GM19395 (cell line): ENCODE results near the gene ST8SIA1.

Experiments
- ATAC-seq: cut with Tn5 transposase; IDR thresholded peaks from one replicate; pipeline ENCODE4 v1.9.1; 2021; ENCODE audit warnings: mild to moderate bottlenecking, moderate library complexity; ENCODE audit not compliant: unreplicated experiment

ST8SIA1 gene

GRCh38 chr12:22285846-22286245, 48.7 kb downstream of the ST8SIA1 start:
- ATAC-seq, result no peak

- no peak for ATAC-seq
These were observed 49.6 kb downstream of the ST8SIA1 start for GRCh38 chr12:22284871-22285270.

DNA sequence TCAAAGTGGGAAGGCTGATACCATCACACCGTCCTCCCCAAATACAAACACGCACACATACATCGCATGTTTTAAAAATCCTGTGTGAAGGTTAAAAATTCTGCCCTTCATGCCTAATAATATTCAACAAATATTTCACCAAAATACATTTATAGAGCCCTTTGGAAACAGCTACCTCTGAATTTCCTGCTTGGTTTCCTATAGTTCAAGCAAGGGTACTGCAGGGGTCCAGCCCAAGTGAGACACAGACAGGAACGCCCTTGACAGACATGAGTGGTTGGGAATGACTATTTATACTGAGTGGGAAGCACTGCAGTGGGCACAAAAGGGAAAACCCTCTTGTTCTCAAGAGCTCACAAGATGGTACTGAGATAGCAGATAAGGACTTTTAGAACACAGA, 51.0 kb downstream of the ST8SIA1 start:
- no peak for ATAC-seq

DNA sequence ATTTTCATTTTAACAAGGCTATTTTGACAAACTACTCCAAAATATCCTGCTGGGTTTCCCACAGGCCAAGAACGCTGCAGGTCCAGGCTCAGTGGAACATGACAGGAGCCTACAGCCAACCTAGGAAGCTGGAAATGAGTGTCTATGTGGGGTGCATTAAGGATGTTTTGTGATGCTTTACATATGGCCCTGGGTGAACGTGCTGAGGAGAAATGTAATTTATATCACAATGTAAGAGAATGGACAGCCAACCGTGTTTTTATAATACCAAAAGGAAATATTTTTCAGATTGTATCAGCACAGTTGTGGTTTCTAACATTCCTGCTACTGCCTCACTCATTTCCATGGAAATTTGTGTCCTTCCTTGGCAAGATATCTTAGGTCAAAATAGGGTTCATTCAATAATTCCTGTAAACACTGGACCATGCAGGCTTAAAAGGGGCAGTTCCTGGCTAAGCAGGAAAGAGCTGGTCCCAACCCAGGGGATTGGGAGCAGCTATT, 51.5 kb downstream of the ST8SIA1 start:
- ATAC-seq, result no peak

GRCh38 chr12:22282283-22282682, 52.2 kb downstream of the ST8SIA1 start:
- ATAC-seq, result no peak

GRCh38 chr12:22276867-22277266, 57.6 kb downstream of the ST8SIA1 start:
- ATAC-seq, result no peak

GRCh38 chr12:22276313-22276712, 58.2 kb downstream of the ST8SIA1 start:
- ATAC-seq, result no peak

DNA sequence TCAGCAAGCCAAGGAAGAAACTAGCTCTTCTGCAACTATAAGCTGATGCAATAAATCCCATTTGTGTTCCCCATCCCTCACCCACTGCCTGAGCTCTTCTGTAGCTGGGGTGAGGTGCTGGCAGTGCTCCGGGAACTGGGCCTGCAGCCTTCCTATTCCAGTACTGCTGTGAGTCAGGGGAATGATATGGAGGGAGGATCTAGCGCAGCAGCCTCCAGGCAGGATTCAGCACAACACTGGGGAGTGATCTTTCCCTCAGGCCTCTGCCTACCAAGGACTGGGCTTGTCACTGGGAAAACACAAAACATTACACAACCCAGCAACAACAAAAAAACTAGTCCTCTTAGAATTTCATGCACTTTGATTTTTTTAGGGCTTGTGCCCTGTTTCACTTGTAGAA, 58.7 kb downstream of the ST8SIA1 start:
- ATAC-seq, result no peak

GRCh38 chr12:22272335-22273151, 62.0 kb downstream of the ST8SIA1 start:
- no peak for ATAC-seq

DNA sequence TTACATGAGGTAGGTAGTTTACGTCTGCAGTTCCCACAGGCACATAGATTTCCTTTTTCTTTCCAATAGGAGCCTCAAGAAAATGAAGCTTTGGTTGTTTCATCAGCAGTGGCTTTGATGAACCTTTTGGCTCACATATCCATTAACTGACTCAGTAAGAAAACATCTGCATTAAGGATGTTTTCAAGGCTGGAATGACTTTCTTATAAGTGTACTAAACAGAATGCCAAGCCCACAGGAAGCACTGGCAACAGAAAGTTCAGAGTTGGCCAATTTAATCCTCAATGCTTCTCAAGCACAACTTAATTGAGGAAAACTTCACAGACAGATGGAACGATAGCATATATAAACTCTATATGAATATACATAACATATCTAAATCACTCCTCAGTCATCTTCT, 63.5 kb downstream of the ST8SIA1 start:
- ATAC-seq, result no peak

DNA sequence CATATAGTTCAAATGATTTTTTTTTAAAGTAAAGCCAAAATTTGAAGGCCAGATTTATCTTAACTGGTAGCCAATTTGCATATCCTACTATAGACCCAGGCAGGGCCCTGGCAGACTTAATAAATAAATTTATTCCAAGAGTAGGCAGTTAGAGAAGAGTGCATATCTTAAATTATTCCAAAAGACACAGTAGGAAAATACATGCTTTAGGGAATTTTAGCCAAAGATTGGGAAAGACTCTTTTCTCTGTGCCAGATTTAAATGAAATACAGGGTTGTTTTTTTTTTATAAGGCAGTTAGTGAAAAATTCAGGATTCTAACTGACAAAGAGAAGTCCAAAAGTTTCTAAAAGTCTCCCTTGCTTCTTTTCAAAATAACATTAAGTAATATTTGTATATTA, 65.5 kb downstream of the ST8SIA1 start:
- no peak for ATAC-seq

GRCh38 chr12:22268406-22268805, 66.1 kb downstream of the ST8SIA1 start:
- ATAC-seq, result no peak

- ATAC-seq, result no peak
These were observed 68.4 kb downstream of the ST8SIA1 start for GRCh38 chr12:22266101-22266500.

DNA sequence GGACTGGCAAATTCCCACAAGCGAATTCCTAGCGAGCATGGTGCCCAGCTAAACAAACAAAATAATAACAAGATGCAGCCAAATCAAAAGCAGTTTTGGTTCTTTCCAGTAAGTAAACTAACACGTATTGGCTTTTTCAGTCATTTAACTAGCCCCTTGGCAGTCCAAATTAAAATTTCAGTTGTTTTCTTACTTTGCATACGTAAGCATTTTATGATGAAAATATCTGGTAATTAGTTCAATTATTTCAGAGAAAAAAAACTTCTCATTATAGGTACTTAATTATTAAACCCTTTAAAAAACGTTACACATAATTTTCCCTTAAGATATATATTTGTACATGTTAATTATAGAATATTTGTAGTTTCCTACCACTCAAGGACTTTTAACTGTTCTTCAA, 70.1 kb downstream of the ST8SIA1 start:
- ATAC-seq, result no peak

DNA sequence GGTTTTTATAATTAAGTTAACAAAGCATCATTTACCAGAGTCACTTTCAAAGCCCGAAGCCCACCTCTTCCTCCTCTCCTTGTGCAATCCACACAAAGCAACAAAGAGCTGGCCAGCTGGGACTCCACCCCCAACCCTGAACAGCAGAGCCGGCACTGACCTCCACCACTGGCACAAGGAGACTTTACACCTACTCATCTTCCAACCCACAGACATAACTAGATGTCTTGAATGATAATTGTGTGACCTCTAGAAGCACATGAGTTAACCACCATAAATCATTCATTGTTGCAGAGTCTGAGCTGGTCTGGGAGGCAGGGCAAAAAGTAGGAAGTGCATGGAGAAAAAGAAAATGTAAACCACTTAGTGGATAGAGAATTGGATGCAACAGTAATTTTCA, 72.2 kb downstream of the ST8SIA1 start:
- no peak for ATAC-seq

- no peak for ATAC-seq
These were observed 77.4 kb downstream of the ST8SIA1 start for GRCh38 chr12:22257100-22257499.

- ATAC-seq, result no peak
These were observed 77.9 kb downstream of the ST8SIA1 start for GRCh38 chr12:22256605-22257004.

- ATAC-seq, result no peak
These were observed 78.5 kb downstream of the ST8SIA1 start for GRCh38 chr12:22256041-22256441.

- no peak for ATAC-seq
These were observed 79.4 kb downstream of the ST8SIA1 start for GRCh38 chr12:22255097-22255496.

DNA sequence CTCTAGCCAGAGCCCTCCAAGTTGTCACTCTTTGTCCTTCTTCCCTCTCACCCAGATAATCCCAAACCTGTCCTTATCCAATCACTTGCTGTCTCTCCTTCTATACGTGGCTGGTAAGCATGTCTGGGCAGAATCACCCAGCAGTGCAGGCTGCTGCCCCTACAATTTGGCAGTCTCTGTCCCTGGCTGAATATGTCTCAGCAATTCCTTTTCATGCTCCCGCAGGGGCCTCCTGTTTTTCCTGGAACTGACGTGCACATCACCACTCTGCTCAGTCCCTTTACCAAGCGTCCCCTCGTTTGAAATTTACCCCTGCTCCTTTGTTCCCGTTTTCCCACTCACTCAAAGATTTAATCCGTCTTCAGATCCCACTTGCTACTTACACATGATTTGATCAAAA, 80.0 kb downstream of the ST8SIA1 start:
- no peak for ATAC-seq

GRCh38 chr12:22252057-22252456, 82.5 kb downstream of the ST8SIA1 start:
- ATAC-seq, result no peak

GRCh38 chr12:22250762-22251161, 83.7 kb downstream of the ST8SIA1 start:
- ATAC-seq, result no peak

DNA sequence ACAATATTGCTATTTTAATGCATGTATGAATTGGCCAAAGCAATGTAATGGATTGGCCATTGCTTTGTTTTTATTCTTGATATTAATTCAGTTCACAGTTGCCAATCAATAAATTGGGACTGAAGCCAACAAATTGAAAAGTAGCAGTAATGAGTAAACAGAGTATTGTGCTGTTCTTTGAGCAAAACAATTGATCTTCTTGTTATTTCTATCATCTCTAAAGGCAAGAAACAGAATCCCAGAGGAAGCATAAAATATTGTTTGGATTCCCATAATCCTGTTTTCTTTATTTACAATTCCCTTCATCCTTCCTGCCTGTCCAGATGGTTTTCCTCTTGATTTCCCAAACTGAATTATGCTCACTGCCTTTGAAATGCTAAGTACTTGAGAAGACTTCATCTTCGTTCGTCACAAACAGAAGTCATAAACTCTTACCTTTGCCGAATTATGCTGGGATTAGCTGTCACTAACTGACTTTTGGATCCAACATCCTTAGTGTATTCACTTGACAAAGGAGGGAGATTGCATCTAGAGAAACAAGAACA, 85.9 kb downstream of the ST8SIA1 start:
- ATAC-seq, result no peak
